ENCODE measurements around the gene UBA1.

- TF ChIP-seq CTCF (conservative IDR thresholded peaks at IDR 0.05; ENCODE audit: low read length) (no peak), EZH2phosphoT487 (IDR thresholded peaks at IDR 0.05; ENCODE audit: borderline replicate concordance) (no peak)
Measured at GRCh38 chrX:47148946-47149345, 44.7 kb upstream of the UBA1 start.
